Measurements from ENCODE around the gene F8.

F8 gene

DNA sequence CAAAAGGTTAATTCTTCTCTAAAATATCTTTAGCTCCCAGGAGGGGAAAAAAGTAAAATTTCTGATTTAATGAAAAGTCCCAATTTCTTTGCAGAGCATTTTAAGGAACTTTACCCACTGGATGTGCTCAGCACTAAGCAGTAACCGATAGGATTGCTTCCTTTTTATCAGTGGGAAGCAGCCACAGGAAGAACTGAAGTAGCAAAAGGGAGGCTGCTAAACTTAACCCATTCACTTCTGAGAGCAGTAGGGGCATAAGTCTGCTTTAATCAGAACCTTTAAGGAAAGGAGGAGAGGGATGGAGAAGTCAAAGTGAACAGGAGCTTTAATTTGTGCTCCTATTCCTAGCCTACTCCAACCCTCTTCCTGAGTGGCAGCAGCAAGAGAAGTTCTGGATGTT lies at the start of gene F8:
TSS of gene F8 (minus strand) at position 139 of the 400 bp plus-strand sequence. CDS start 171 bp downstream, outside the sequence.
- no peak for DNase-seq (ENCODE audit: low read depth)

DNA sequence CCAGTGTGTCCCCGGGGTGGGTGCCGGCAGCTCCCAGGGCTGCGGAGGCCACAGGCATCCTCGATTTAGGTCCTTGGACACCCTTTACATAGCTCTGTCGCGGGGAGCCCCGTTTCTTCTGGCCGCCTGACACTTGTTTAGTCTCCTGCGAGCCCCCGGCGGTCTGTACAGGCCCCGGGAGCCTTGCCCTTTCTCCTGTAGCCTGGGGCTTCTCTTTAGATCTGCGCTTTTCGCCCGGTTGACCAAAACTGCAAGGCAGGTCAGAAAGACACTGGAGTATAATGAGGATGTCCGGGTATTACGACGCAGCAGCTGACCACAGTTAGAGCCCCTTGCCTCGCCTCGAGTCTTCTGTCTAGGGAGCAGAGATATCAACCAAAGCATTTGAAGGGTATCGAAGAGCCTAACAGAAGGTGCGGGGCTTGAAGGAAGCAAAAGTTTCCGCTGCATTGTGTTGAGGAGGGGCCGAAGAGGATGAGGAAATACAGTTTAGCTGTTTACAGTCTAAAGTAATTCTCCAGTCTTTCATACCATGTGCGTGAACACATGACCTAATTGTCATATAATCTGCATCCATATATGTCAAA lies 49.3 kb upstream of the F8 start:
- no peak for DNase-seq (ENCODE audit: low read depth)

- peak; percentile 20 for DNase-seq (ENCODE audit: low read depth)
These were observed 48.6 kb upstream of the F8 start, which contains the start of the genes BRCC3, CMC4 and MTCP1 for GRCh38 chrX:155070975-155071693. TSS of gene BRCC3 (plus strand) at chrX:155071508. CDS start at chrX:155071528, 20 bp downstream. TSS of gene CMC4 (minus strand) at chrX:155071136. CDS start at chrX:155064023, 7,113 bp downstream. TSS of gene MTCP1 (minus strand) at chrX:155071136. CDS start at chrX:155066010, 5,126 bp downstream.

DNA sequence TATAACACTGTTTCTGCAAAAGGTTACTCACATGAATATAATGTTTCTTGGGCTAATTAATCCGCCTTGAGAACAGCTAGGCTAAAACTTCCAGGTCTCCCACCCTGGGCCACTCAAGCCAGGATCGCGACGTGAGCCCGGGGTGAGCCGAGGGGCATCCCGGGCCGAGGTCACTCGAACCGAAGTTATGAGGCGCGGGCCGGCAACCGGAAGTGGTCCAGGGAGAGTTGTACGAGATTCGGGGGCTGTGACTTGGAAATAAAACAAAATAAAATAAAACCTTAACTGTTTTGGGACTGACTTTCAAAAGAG lies 48.1 kb upstream of the F8 start:
- no peak for DNase-seq (ENCODE audit: low read depth)

DNA sequence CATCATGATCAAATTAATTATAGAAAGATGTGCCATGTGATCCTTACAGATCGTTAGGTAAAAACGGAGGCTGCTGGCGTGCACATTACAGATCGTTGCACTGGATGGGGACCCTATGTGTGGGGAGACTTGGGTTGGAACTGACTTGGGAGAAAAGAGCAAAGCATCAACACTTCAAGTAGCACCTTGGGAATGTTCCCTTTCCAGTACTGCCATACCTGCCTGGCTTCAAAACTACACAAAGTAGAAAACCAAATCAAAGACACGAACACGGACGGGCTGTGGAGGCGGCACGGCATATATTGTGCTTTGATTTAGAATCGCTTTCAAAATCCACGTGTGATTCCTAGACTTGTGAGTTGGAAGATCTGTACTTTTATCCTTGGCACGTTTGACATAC lies 47.5 kb upstream of the F8 start:
- no peak for DNase-seq (ENCODE audit: low read depth)

DNA sequence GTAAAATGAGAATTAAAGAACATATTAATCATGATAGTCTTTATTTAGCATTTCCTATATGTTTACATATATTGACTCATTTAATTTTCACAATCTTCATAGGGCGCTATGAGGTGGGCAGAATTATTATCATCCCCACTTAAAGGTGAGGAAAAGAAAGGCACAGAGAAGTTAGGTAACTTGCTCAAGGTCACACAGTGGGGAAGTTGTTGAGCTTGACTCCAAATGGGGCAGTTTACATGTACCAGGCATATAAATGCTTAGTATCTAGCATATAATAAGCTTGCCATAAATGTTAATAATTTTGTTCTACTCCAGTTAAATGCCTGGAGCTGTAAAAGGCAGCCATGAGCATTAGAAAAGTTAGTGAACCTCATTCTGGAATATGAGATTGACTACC lies 46.9 kb upstream of the F8 start:
- DNase-seq (ENCODE audit: low read depth), result no peak

GRCh38 chrX:155068165-155068564 lies 45.6 kb upstream of the F8 start:
- peak; percentile 29 for DNase-seq (ENCODE audit: low read depth)

DNA sequence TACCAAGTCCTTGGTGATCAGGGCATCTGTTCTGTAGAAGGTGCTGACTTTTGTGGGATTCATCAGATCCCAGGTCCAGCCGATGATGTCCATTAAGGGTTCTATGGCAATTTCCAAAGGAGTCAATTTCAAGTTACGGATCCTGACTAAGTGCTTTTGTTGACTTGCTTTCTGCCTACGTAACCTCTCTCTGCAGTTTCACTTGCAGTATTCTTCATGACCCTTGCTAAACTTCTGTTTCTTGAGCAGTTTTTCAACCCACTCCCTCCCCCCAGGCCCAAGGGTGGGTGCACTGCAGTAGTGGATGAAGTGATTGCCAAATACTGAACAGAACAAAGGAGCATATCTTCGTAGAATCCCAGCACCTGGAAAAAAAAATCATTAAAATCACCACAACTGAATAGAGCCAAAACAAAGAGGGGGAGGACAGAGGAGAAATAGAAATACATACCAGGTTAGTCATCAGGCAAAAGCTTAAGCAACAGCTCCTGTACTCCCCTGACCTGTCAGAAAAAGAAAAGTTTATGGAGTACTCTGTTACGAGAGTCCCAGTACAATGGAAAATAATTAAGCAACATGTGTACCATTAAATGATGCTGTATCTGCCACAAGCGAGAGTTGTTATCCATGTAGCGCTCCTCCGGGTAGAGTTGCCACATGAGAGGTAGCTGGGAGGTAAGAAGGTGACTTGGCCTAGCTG lies 42.7 kb upstream of the F8 start:
- no peak for DNase-seq (ENCODE audit: low read depth)

DNA sequence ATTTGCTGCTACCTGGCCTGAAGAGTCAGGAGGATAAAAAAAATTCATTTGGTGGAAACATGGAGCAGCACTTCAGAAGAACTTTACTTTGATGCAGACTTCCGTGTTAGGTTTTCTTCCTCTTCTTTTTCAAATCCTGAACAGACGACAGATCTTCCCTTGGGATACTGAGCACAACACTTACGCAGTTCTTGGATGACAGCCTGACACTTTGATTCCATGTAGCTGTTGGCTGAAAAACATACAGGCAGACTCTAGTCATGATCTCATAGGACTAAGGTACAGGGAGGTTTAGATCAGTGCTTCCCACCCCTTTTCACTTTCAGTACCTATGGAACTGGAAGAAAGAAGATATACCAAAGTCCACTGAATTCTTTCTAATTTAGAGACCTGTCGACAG lies 39.2 kb upstream of the F8 start:
- DNase-seq (ENCODE audit: low read depth), result no peak

DNA sequence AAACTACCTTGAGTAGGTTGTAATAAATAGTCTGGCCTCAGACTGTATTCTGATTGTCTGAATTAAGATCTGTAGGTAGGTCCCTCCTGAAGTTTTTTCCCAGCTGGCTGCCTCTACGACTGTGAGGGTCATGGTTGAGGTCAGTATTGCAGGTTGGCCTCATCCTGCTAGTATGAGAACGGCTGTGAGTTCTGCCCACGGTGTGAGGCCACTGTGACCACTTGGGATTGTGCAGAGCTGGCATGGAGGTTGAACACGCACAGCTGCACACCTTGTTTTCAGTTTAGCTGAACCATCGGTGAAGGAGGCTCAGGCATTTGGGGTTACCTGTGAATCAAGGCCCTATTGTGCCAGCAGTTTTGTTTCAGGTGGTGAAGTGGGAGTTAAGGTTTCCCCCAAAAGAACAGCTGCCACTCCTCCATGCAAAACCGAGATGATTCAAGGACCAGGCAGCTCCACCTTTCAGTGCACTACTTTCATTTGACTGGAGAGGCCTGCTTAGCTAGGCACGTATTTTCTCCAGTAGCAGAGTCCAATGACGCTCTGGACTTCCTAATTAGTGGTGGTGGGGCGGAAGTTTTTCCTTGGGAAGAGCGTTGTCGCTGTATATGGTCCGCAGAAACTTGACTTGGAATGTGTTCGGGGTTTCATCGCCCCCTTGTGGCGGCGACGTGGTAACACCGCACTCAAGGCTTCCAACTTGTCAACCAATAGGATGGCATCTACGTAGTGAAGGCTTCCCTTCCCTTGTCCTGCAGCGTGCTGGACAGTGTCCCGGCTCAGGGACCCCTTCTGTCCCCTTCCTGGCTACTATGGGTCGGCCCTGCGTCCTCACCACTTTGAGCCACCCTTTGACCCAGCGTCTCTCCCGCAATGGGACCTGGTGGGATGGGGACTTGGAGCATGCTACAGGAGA lies 34.6 kb upstream of the F8 start:
- DNase-seq (ENCODE audit: low read depth), result no peak

GRCh38 chrX:155056471-155056870 lies 33.9 kb upstream of the F8 start:
- no peak for DNase-seq (ENCODE audit: low read depth)

- DNase-seq (ENCODE audit: low read depth), result no peak
These were observed 33.0 kb upstream of the F8 start for GRCh38 chrX:155055494-155055893.

GRCh38 chrX:155054255-155054654 lies 31.7 kb upstream of the F8 start:
- no peak for DNase-seq (ENCODE audit: low read depth)

GRCh38 chrX:155053656-155054055 lies 31.1 kb upstream of the F8 start:
- no peak for DNase-seq (ENCODE audit: low read depth)

- no peak for DNase-seq (ENCODE audit: low read depth)
These were observed 30.4 kb upstream of the F8 start for GRCh38 chrX:155052738-155053498.

DNA sequence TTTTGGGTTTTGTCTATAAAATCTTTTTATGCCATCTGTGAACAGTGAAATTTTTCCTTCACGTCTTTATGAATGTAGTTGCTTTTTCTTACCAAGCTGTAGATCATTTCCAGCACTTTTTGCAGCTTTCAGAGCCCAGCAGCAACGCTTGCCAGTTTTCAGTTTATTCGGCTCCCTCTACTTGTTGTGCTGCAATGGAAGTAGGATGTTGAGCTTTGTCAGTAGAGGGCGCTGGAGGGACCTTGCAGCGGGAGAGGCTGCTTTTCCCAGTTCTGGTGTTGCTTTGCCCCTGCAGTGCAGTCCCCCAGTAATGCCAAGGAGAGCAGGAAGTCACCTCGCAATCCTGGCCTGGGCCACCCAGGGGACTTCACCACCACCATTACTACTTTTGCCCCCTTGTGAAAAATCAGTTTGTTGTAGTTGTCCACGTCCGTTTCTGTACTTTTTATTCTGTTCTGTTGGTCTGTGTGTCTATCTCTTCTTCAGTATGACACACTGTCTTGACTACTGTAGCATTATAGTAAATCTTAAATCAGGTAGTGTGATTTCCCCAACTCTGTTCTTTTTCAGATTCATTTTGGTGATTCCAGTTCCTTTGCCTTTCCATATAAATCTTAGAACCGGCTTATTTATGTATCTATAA lies 26.6 kb upstream of the F8 start:
- DNase-seq (ENCODE audit: low read depth), result no peak

GRCh38 chrX:155046811-155047528 lies 24.4 kb upstream of the F8 start:
- no peak for DNase-seq (ENCODE audit: low read depth)

GRCh38 chrX:155046129-155046810 lies 23.7 kb upstream of the F8 start:
- DNase-seq (ENCODE audit: low read depth), result no peak

GRCh38 chrX:155035688-155036087 lies 13.2 kb upstream of the F8 start:
- DNase-seq (ENCODE audit: low read depth), result no peak

DNA sequence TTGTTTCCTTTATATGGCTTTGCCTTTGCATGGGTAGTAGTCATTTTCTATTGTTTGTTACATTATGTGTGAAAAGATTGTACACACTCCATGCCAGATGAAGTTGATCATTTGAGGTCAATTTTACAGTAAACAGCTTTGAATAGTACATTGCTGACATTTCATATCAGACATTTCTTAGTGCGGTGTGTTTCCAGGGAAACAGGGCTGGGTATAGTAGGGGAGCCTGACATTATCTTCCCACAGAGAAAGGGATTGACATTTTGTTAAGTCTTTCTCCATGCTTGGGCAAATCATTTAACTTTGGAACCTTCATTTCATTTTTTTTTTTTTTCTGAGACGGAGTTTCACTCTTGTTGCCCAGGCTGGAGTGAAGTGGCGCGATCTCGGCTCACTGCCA lies 9.1 kb upstream of the F8 start:
- no peak for DNase-seq (ENCODE audit: low read depth)
